ENCODE data around the gene ARHGEF11. TPM values are rescaled to one million over a fixed set of nuclear protein-coding genes. Genes with fewer than 3 reads are reported as not detected.

ARHGEF11 gene
- total RNA-seq, 1 donor from 2014 or later: 12.4 TPM

GRCh38 chr1:156899956-156900718 is 145.4 kb downstream of the ARHGEF11 start:
- Histone ChIP-seq H3K36me3 (ENCODE audit: control insufficient read depth, insufficient read depth, low read length) (no peaks in the 10 kb centered on the region), H3K4me3 (ENCODE audit: low read depth, low read length) (no peak overlapping the region), H3K27me3 (ENCODE audit: control insufficient read depth, insufficient read depth, low read length) (no peaks in the 10 kb centered on the region)
- no peak for FAIRE-seq
- no peak for TF ChIP-seq CTCF (IDR thresholded peaks at IDR 0.05; ENCODE audit: insufficient read depth, low read length, severe bottlenecking)
- DNase-seq (ENCODE audit: low read depth): no peak

- DNase-seq (ENCODE audit: low read depth) (no peak), FAIRE-seq (no peak)
- no peaks in the 10 kb centered on the region for H3K36me3 ChIP-seq (ENCODE audit: control insufficient read depth, insufficient read depth, low read length)
- H3K4me3 ChIP-seq (ENCODE audit: low read depth, low read length): no peak overlapping the region
- no peaks in the 10 kb centered on the region for H3K27me3 ChIP-seq (ENCODE audit: control insufficient read depth, insufficient read depth, low read length)
- TF ChIP-seq CTCF (IDR thresholded peaks at IDR 0.05; ENCODE audit: insufficient read depth, low read length, severe bottlenecking): no peak
Measured at GRCh38 chr1:156898971-156899664, 146.4 kb downstream of the ARHGEF11 start.

- TF ChIP-seq CTCF (IDR thresholded peaks at IDR 0.05; ENCODE audit: insufficient read depth, low read length, severe bottlenecking): no peak
- H3K4me3 ChIP-seq (ENCODE audit: low read depth, low read length): no peak overlapping the region
- FAIRE-seq (no peak), DNase-seq (ENCODE audit: low read depth) (peak; percentile 78)
- H3K27me3 ChIP-seq (ENCODE audit: control insufficient read depth, insufficient read depth, low read length): no peaks in the 10 kb centered on the region
- no peaks in the 10 kb centered on the region for H3K36me3 ChIP-seq (ENCODE audit: control insufficient read depth, insufficient read depth, low read length)
Measured at GRCh38 chr1:156898161-156898566, 147.4 kb downstream of the ARHGEF11 start.

GRCh38 chr1:156897078-156897825 is 148.3 kb downstream of the ARHGEF11 start:
- FAIRE-seq (no peak), DNase-seq (ENCODE audit: low read depth) (peak; percentile 54)
- no peak for TF ChIP-seq CTCF (IDR thresholded peaks at IDR 0.05; ENCODE audit: insufficient read depth, low read length, severe bottlenecking)
- H3K36me3 ChIP-seq (ENCODE audit: control insufficient read depth, insufficient read depth, low read length): no peaks in the 10 kb centered on the region
- H3K4me3 ChIP-seq (ENCODE audit: low read depth, low read length): no peak overlapping the region
- no peaks in the 10 kb centered on the region for H3K27me3 ChIP-seq (ENCODE audit: control insufficient read depth, insufficient read depth, low read length)

GRCh38 chr1:156896490-156897033 is 149.0 kb downstream of the ARHGEF11 start:
- Histone ChIP-seq H3K36me3 (ENCODE audit: control insufficient read depth, insufficient read depth, low read length) (no peaks in the 10 kb centered on the region), H3K4me3 (ENCODE audit: low read depth, low read length) (no peak overlapping the region), H3K27me3 (ENCODE audit: control insufficient read depth, insufficient read depth, low read length) (no peaks in the 10 kb centered on the region)
- FAIRE-seq (no peak), DNase-seq (ENCODE audit: low read depth) (peak; percentile 93)
- no peak for TF ChIP-seq CTCF (IDR thresholded peaks at IDR 0.05; ENCODE audit: insufficient read depth, low read length, severe bottlenecking)
